ENCODE measurements around the gene URB2. TPM values are rescaled to one million over a fixed set of nuclear protein-coding genes. Genes with fewer than 3 reads are reported as not detected.

URB2 gene
- total and polyA plus RNA-seq, 2 experiments from 2014 or later, result 7.6 to 44.3 TPM

GRCh38 chr1:229585338-229585737 is 40.7 kb upstream of the URB2 start (continued):
- TF ChIP-seq, protein P1, sequence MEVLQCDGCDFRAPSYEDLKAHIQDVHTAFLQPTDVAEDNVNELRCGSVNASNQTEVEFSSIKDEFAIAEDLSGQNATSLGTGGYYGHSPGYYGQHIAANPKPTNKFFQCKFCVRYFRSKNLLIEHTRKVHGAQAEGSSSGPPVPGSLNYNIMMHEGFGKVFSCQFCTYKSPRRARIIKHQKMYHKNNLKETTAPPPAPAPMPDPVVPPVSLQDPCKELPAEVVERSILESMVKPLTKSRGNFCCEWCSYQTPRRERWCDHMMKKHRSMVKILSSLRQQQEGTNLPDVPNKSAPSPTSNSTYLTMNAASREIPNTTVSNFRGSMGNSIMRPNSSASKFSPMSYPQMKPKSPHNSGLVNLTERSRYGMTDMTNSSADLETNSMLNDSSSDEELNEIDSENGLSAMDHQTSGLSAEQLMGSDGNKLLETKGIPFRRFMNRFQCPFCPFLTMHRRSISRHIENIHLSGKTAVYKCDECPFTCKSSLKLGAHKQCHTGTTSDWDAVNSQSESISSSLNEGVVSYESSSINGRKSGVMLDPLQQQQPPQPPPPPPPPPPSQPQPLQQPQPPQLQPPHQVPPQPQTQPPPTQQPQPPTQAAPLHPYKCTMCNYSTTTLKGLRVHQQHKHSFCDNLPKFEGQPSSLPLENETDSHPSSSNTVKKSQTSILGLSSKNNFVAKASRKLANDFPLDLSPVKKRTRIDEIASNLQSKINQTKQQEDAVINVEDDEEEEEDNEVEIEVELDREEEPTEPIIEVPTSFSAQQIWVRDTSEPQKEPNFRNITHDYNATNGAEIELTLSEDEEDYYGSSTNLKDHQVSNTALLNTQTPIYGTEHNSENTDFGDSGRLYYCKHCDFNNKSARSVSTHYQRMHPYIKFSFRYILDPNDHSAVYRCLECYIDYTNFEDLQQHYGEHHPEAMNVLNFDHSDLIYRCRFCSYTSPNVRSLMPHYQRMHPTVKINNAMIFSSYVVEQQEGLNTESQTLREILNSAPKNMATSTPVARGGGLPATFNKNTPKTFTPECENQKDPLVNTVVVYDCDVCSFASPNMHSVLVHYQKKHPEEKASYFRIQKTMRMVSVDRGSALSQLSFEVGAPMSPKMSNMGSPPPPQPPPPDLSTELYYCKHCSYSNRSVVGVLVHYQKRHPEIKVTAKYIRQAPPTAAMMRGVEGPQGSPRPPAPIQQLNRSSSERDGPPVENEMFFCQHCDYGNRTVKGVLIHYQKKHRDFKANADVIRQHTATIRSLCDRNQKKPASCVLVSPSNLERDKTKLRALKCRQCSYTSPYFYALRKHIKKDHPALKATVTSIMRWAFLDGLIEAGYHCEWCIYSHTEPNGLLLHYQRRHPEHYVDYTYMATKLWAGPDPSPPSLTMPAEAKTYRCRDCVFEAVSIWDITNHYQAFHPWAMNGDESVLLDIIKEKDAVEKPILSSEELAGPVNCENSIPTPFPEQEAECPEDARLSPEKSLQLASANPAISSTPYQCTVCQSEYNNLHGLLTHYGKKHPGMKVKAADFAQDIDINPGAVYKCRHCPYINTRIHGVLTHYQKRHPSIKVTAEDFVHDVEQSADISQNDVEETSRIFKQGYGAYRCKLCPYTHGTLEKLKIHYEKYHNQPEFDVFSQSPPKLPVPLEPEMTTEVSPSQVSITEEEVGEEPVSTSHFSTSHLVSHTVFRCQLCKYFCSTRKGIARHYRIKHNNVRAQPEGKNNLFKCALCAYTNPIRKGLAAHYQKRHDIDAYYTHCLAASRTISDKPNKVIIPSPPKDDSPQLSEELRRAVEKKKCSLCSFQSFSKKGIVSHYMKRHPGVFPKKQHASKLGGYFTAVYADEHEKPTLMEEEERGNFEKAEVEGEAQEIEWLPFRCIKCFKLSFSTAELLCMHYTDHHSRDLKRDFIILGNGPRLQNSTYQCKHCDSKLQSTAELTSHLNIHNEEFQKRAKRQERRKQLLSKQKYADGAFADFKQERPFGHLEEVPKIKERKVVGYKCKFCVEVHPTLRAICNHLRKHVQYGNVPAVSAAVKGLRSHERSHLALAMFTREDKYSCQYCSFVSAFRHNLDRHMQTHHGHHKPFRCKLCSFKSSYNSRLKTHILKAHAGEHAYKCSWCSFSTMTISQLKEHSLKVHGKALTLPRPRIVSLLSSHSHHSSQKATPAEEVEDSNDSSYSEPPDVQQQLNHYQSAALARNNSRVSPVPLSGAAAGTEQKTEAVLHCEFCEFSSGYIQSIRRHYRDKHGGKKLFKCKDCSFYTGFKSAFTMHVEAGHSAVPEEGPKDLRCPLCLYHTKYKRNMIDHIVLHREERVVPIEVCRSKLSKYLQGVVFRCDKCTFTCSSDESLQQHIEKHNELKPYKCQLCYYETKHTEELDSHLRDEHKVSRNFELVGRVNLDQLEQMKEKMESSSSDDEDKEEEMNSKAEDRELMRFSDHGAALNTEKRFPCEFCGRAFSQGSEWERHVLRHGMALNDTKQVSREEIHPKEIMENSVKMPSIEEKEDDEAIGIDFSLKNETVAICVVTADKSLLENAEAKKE (CRISPR knock-in tag; IDR thresholded peaks at IDR 0.05), result no peak
- no peak for TF ChIP-seq CREB1 (CRISPR knock-in tag; IDR thresholded peaks at IDR 0.05; ENCODE audit: low read depth)
- no peak for TF ChIP-seq REST (IDR thresholded peaks at IDR 0.05; ENCODE audit: unreplicated experiment)
- TF ChIP-seq ZNF114 (CRISPR knock-in tag; IDR thresholded peaks at IDR 0.05), result no peak
- no peak for TF ChIP-seq EZH2 (IDR thresholded peaks at IDR 0.05; ENCODE audit: low read depth, unreplicated experiment)

- H3F3A ChIP-seq (replicated peaks; ENCODE audit: low read depth), result no peaks in the 10 kb centered on the region
- no peaks in the 10 kb centered on the region for H3K27me3 ChIP-seq (ENCODE audit: insufficient read depth)
- ATAC-seq (no peak), DNase-seq (ENCODE audit: low spot score) (no peak)
- no peaks in the 10 kb centered on the region; the same call in 2 of the 3 replicates for H3K9me3 Mint-ChIP-seq
- no peak overlapping the region for H3K27ac Mint-ChIP-seq
- H3K36me3 ChIP-seq (ENCODE audit: insufficient read depth), result no peaks in the 10 kb centered on the region; the same call in 1 of the 2 replicates
- no peak overlapping the region for H3K4me3 Mint-ChIP-seq
- no peak overlapping the region for H3K4me3 ChIP-seq
- no peaks in the 10 kb centered on the region for H3K79me2 ChIP-seq (replicated peaks; ENCODE audit: insufficient read depth)
- peaks cover 2% of the 10 kb centered on the region for H3K27me3 Mint-ChIP-seq (ENCODE audit: insufficient read depth, low read depth, poor library complexity)
- no peaks in the 10 kb centered on the region for H3K4me1 Mint-ChIP-seq
- no peak overlapping the region for H3K4me2 ChIP-seq
- H3K4me1 ChIP-seq (ENCODE audit: insufficient read depth), result no peaks in the 10 kb centered on the region
- H4K20me1 ChIP-seq (replicated peaks; ENCODE audit: insufficient read depth), result no peaks in the 10 kb centered on the region
- H3K27ac ChIP-seq (ENCODE audit: low read depth), result no peak overlapping the region
- H2AFZ ChIP-seq, result no peak overlapping the region
- H3K36me3 Mint-ChIP-seq (ENCODE audit: low read depth), result peaks cover 12% of the 10 kb centered on the region
- no peaks in the 10 kb centered on the region for H3K9me2 ChIP-seq (ENCODE audit: insufficient read depth)
- TF ChIP-seq REST (IDR thresholded peaks at IDR 0.05; ENCODE audit: unreplicated experiment) (no peak), STAT1 (IDR thresholded peaks at IDR 0.05; ENCODE audit: unreplicated experiment) (no peak)
Observed at GRCh38 chr1:229590119-229590518, 35.9 kb upstream of the URB2 start.
